ENCODE data around the gene SMYD3. TPM values are rescaled to one million over a fixed set of nuclear protein-coding genes. Genes with fewer than 3 reads are reported as not detected.

Gene SMYD3
- polyA plus RNA-seq, 2 of the 4 experiments (the other 2 are of a cell fraction), result 18.2 to 35.2 TPM

GRCh38 chr1:246034630-246035029 is 472.4 kb downstream of the SMYD3 start:
- no peak for FAIRE-seq
- ChIA-PET CTCF (no interaction called here), POLR2A (no interaction called here)
- H3K4me1 ChIP-seq, result peaks cover 7% of the 10 kb centered on the region
- H3K27ac ChIP-seq, result no peak overlapping the region
- DNase-seq (ENCODE audit: low read depth in 1 of 2, low spot score in 1 of 2), result no peak
- ATAC-seq, result no peak
- H3K9me3 ChIP-seq, result no peaks in the 10 kb centered on the region
- no peak overlapping the region for H3K4me2 ChIP-seq
- 91% methylated on average over 12 of the region's 12 CpGs for WGBS (ENCODE audit: missing lambda C conversion rate)
- no peak overlapping the region for H3K4me3 ChIP-seq
- TF ChIP-seq HDAC2 (IDR thresholded peaks at IDR 0.05) (no peak), CEBPB (IDR thresholded peaks at IDR 0.05) (no peak), JUN (IDR thresholded peaks at IDR 0.05) (no peak), BHLHE40 (IDR thresholded peaks at IDR 0.05; ENCODE audit: low read depth, low read length) (no peak), RNF2 (IDR thresholded peaks at IDR 0.05; ENCODE audit: borderline replicate concordance, low read depth) (no peak), KDM1A (IDR thresholded peaks at IDR 0.05; ENCODE audit: low read depth) (no peak), KDM5A (IDR thresholded peaks at IDR 0.05) (no peak)

GRCh38 chr1:246032984-246033383 is 474.1 kb downstream of the SMYD3 start:
- TF ChIP-seq FOSB (CRISPR knock-in tag; IDR thresholded peaks at IDR 0.05), result no peak
- no peak for DNase-seq (ENCODE audit: low read depth in 1 of 2, low spot score in 1 of 2)
- H3K4me3 ChIP-seq, result no peak overlapping the region
- H3K9me3 ChIP-seq, result peaks cover 3% of the 10 kb centered on the region; the same call in 1 of the 3 replicates
- WGBS (ENCODE audit: missing lambda C conversion rate), result 93% methylated on average over 1 of the region's 1 CpG
- ChIA-PET POLR2A (no interaction called here), CTCF (no interaction called here)
- ATAC-seq, result no peak
- H3K4me1 ChIP-seq, result peaks cover 7% of the 10 kb centered on the region
- no peak for FAIRE-seq
- no peak overlapping the region for H3K4me2 ChIP-seq
- no peak overlapping the region for H3K27ac ChIP-seq

- CTCF ChIA-PET, result no interaction called here
- DNase-seq (ENCODE audit: low read depth in 1 of 2, low spot score in 1 of 2) (no peak), FAIRE-seq (no peak), ATAC-seq (no peak)
- no peak overlapping the region for H3K4me3 ChIP-seq
- peaks cover 3% of the 10 kb centered on the region; the same call in 1 of the 3 replicates for H3K9me3 ChIP-seq
- 0 out of 3 replicates have a peak overlapping the region, but pooled peaks have one; percentile 13 for H3K4me2 ChIP-seq
- 82% methylated on average over 3 of the region's 3 CpGs for WGBS (ENCODE audit: missing lambda C conversion rate)
- H3K4me1 ChIP-seq, result peaks cover 7% of the 10 kb centered on the region
- H3K27ac ChIP-seq, result no peak overlapping the region
- POLR2A ChIA-PET, result no interaction called here
- no peak for TF ChIP-seq RNF2 (IDR thresholded peaks at IDR 0.05; ENCODE audit: borderline replicate concordance, low read depth)
- no peak for TF ChIP-seq ELK1 (IDR thresholded peaks at IDR 0.05; ENCODE audit: low read depth, low read length)
- no peak for TF ChIP-seq MAZ (IDR thresholded peaks at IDR 0.05; ENCODE audit: borderline replicate concordance, low read depth, low read length)
- no peak for TF ChIP-seq CBX8 (IDR thresholded peaks at IDR 0.05)
- TF ChIP-seq ZC3H11A (IDR thresholded peaks at IDR 0.05), result no peak
- TF ChIP-seq BHLHE40 (IDR thresholded peaks at IDR 0.05; ENCODE audit: low read depth, low read length), result no peak
- TF ChIP-seq CEBPB (IDR thresholded peaks at IDR 0.05), result no peak
- TF ChIP-seq CTCF (IDR thresholded peaks at IDR 0.05), result no peak
- no peak for TF ChIP-seq MAFK (IDR thresholded peaks at IDR 0.05; ENCODE audit: partially characterized antibody)
- TF ChIP-seq HOXB5 (CRISPR knock-in tag; IDR thresholded peaks at IDR 0.05), result no peak
- no peak for TF ChIP-seq FOSB (CRISPR knock-in tag; IDR thresholded peaks at IDR 0.05)
- no peak for TF ChIP-seq ESRRA (IDR thresholded peaks at IDR 0.05; ENCODE audit: borderline replicate concordance, low read length)
- no peak for TF ChIP-seq SREBF2 (IDR thresholded peaks at IDR 0.05)
- no peak for TF ChIP-seq USF2 (IDR thresholded peaks at IDR 0.05)
Measured at GRCh38 chr1:246032031-246032551, 475.0 kb downstream of the SMYD3 start.
